RPMI8226 (cell line): ENCODE data around the gene REN.

ENCODE experiments used
- DNase-seq: peaks from one replicate; pipeline ENCODE4 v3.0.0-alpha.2; 2015

The REN gene

DNA sequence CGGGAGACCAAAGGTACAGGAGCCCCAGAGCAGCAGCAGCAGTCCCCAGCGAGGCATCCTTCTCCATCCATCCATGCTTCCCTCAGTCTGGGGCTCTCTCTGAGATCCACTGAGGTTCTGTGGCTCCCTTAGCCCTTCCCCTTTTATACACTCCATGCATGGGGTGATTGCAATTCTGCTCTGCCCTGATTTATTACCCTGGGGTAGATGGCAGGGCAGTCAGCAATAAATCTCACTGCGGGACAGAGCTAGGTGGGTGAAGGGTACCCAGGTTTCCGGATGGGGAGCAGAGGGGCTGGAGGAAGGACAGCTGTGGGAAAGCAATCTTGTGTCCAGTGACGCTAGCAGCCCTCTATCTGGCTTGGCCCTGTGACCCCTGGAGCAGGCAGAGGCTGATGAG, at the start of gene REN:
Gene REN, minus strand, starts transcription at position 119 of the 400 bp plus-strand sequence. Its CDS starts 44 bp downstream, at position 75.
- no peak for DNase-seq

GRCh38 chr1:204213668-204214662, 47.8 kb upstream of the REN start, which contains the start of gene GOLT1A:
Gene GOLT1A, minus strand, starts transcription at chr1:204213988. Its CDS starts 82 bp downstream, at chr1:204213906.
- DNase-seq, result peak; percentile 78

- DNase-seq, result no peak
These were observed 46.6 kb upstream of the REN start for GRCh38 chr1:204212715-204213114.

DNA sequence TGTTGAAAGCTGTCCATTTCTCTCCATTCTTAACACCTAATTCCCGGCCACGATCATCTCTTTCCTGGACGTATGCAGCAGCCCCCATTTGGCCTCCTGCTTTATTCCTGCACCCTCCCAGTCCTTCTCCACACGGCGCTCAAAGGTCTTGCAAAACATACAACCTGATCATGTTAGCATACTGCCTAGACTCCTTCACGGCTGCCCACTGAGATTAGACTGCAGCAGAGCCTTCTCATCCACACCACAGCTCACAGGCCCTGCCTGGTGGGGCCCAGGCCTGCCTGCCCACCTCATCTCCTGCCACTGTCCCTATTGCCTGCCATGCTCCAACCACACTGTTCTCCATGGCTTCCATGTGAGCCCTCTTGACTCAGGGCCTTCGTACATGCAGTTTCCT, 44.9 kb upstream of the REN start:
- DNase-seq, result no peak

DNA sequence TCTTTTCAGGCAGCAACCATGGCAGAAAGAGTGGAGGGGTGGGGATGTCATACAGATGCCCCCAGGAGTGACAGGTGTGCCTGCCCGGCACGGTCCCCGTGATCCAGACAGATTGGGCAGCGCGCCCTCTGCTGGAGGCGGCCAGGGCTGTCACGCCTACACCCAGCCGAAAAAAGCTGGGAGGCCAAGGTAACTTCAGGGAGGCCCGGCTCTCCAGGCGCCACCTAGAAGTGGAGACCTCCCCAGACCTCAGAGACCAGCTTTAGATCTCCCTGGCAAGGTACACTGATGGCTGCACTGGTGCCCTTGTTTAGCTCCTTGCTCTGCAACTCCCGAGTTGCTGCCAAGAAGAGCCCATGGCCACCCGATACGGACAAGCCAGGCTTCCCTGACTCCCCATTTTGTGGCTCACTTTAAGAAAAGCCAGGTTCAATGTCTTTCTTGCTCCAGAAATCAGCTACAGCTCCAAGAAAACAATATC, 41.0 kb upstream of the REN start:
- peak; percentile 75 for DNase-seq

- no peak for DNase-seq
These were observed 40.0 kb upstream of the REN start for GRCh38 chr1:204206121-204206520.

- DNase-seq, result no peak
These were observed 39.3 kb upstream of the REN start for GRCh38 chr1:204205486-204205885.

- DNase-seq, result no peak
These were observed 38.8 kb upstream of the REN start for GRCh38 chr1:204204944-204205343.

DNA sequence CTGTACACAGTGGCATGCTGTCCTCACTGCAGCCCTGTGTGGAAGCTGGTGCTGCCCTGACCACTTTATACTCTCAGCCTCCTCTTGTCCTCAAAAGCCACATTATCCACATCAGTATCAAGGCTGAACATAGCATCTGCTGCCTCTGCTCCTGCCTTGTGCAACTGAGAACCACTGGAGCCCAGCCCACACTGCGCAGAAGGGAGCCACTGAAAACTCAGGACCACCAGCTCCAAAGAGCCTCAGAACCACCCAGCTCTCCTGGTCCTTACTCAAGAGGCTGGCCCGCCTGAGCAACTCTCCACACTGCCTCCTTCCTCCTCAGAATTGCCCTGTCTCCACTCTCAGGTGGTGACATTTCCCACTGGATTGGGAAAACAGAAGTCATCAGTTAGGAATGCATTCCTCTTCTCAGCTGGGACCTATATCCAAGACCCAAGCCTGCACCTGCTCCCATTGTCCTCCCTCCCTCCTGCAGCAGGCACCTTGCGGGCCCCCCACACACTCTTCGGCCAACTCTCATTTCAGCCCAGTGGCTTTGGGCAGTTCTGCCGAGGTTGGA, 37.1 kb upstream of the REN start:
- no peak for DNase-seq

GRCh38 chr1:204202481-204202880, 36.3 kb upstream of the REN start:
- no peak for DNase-seq

- DNase-seq, result no peak
These were observed 35.4 kb upstream of the REN start for GRCh38 chr1:204201348-204202040.

DNA sequence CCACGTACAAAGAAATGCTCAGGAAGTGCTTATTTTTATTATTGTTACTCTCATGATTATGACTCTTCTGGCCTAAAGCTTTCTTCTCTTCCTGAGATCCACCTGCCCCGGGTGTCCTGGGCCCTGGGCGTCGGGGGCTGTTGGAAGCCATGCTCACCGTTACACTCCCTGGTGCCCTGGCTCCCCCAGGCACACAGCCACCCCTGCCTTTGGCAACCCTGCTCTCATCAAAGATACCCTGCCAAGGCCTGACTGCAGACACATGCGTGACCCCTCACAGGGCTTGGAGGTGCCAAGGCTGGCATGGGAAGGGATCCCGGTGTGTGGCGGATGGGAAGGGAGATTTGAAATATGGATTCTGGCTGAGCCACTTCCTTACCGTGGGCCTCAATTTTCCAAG, 33.4 kb upstream of the REN start:
- no peak for DNase-seq

GRCh38 chr1:204198348-204199340, 32.5 kb upstream of the REN start:
- peak; percentile 30 for DNase-seq

DNA sequence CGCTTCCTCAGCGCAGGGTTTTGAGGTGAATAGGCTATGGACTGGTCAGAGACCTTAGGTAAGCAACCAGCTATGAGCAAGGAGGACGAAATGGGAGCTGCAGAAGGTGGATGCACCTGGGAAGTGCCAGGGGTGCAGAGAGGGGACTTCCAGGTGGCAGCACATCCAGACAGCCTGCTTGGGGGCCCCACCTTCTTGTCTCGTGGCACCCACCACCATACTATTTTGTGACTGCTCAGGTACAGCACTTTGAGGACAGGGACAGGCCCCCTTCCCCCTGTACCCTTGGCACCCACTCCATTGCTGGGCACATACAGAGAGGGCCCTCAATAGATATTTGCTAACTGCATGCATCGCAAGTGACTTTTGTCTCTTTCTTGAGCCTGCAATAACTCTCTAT, 30.9 kb upstream of the REN start:
- no peak for DNase-seq

DNA sequence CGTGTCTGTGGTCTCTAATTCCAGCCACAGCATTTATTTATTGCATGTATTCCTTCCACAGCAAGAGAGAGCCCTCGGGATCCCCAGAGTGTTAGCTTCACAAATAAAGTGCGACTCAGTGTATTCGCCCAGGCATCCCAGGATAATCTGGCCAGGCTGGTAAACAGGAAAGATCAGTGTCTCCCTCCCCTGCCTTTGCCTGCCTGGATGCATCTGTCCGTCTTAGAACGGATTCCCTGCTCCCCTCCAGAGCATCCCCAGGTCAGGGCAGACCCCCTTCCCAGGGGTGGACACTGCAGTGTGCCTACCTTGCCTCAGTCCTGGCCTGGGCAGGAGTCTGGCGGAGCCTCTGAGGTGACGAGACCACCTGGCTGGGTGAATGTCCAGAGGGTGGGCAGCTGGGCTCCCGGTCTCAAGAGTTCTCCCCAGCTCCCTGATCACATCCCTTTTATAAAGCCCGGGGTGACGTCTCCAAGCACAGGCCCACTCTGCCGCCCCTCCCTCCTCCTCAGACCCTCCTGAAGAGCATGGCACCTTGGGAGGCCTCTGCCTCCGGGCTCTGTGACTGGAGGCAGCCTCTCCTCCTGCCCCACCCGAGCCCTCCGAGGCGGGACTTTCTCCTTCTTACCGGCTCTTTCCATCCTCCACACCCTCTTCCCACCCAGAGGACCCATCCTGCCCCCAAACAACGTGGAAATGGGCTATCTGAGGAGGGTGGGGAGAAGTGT, 30.1 kb upstream of the REN start, which contains the start of gene KISS1:
Gene KISS1, minus strand, starts transcription at position 424 of the 728 bp plus-strand sequence. CDS start 3,615 bp downstream, outside the sequence.
- DNase-seq, result no peak

- DNase-seq, result no peak
These were observed 28.6 kb upstream of the REN start for GRCh38 chr1:204194771-204195170.

- DNase-seq, result no peak
These were observed 27.9 kb upstream of the REN start for GRCh38 chr1:204194080-204194479.

DNA sequence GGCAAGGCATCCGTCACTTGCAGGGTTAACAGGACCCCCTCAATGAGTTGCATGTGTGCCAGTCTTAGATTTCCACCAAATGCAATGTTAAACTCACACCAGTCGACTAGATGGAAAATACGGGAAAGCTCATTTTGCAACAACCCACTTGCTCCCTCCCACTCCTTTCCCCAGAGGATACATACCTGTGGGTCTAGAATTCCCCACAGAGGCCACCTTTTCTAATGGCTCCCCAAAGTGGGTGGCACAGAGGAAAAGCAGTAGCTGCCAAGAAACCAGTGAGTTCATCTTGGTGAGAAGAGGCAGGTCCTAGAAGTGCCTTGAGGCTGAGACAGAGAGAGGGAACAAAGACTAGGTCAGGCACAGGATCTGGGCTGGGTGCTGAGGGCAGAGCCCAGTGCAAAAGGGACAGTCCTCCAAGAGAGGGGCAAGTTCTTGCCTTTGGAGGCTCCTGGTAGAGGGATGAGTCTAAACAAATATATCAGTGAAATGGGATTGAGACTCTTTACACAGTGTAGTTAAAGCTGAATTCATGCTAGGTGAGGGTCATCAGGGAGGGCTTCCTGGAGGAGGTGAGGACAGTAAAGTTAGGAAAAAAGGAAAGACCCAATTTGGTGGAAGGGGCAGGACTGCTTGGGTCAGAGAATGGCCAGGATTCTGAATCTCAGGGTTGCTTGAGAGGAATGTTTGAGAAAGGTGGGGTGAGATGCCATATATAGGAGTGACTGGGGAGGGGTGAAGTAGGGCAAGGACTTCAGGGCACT, 26.6 kb upstream of the REN start:
- DNase-seq, result no peak

DNA sequence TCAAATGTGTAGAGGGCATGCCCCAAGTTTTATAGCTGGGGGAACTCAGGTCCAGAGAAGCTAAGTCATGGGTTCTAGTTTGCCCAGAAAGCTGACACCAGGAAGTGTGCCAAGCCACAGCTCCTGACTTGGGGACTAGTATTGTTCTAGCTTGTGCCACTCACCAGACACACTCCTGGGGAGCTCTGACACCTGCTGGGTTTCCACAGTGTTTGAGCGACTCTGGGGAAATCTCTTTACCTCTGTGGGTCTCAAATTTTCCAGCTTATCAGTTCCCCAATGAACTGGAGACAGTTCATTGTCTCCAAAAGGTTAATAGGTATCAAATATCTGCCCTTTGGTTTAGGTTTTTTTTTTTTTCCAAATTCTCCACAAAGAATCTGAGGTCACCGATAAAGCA, 25.9 kb upstream of the REN start:
- no peak for DNase-seq

DNA sequence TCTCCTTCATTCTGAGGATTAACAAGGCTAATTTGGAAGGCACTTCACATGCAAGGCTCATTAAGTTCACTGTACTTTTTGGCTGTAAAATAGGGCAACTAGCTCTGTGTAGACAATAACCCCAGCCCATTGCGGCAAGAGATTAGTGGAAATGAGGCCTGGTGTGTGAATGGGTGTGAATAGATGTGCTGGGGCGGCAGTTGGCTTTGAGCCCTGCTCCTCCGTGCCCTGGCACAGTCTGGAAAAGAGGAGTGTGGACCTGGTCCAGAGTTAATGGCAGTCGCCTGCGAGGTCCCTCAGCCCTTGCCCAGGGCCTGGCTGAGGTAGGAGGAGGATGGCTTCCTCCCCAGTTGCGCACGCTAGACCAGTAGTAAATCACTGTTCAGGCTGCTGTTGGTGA, 25.3 kb upstream of the REN start:
- no peak for DNase-seq
